DND-41 (cell line): ENCODE results near the gene DCTN2.

Experiments
- CTCF ChIP-seq: IDR thresholded peaks from 2 replicates; pipeline ENCODE4 v1.5.1; 2012; ENCODE audit warnings: borderline replicate concordance, low read length, moderate library complexity, mild to moderate bottlenecking; ENCODE audit not compliant: poor library complexity, severe bottlenecking; ENCODE audit errors: extremely low read depth
- EZH2 ChIP-seq: IDR thresholded peaks from 3 replicates; pipeline ENCODE4 v1.6.1; 2012; ENCODE audit warnings: borderline replicate concordance, low read depth, mild to moderate bottlenecking, moderate library complexity, low read length, inconsistent platforms; ENCODE audit not compliant: severe bottlenecking

GRCh38 chr12:57500213-57500612 is 46.8 kb downstream of the DCTN2 start:
- TF ChIP-seq CTCF (no peak), EZH2 (no peak)
